ENCODE measurements around the gene KCNA5. TPM values are rescaled to one million over a fixed set of nuclear protein-coding genes. Genes with fewer than 3 reads are reported as not detected.

The KCNA5 gene
- total RNA-seq, 1 donor = not detected

DNA sequence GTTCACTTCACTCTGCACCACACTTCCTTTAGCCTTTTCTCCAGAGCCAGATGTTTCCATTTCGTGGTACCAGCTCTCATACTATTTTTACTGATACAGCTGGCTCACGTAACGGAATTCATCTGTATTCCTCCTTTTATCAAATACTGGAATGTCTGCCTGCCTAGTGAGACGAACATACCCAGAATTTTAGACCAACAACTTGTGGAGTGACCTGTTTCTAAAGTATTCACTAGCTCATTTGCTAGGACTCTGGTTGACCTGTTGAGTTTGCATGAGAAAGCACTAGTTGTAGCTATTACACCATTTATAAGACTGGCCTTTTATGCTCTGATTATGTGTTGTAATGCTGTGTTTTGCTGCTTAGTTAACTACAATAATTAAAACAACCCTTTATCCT is 22.6 kb downstream of the KCNA5 start:
- H4K20me1 ChIP-seq (ENCODE audit: insufficient read depth, low read length) = no peaks in the 10 kb centered on the region
- H2AFZ ChIP-seq (ENCODE audit: low read length) = no peak overlapping the region
- DNase-seq (ENCODE audit: insufficient read length, low spot score, missing footprints) = no peak
- no peaks in the 10 kb centered on the region for H3K4me1 ChIP-seq (ENCODE audit: insufficient read depth, low read length)
- peaks cover 3% of the 10 kb centered on the region for H3K27me3 ChIP-seq (ENCODE audit: insufficient read depth, low read length)
- H3K79me2 ChIP-seq (ENCODE audit: insufficient read depth, low read length) = no peaks in the 10 kb centered on the region
- no peak overlapping the region for H3K27ac ChIP-seq (ENCODE audit: low read depth, low read length)
- no peak overlapping the region for H3K4me3 ChIP-seq (ENCODE audit: insufficient read depth, low read length)
- no peaks in the 10 kb centered on the region for H3K9me3 ChIP-seq (ENCODE audit: low read depth, low read length)
- TF ChIP-seq, protein P1, sequence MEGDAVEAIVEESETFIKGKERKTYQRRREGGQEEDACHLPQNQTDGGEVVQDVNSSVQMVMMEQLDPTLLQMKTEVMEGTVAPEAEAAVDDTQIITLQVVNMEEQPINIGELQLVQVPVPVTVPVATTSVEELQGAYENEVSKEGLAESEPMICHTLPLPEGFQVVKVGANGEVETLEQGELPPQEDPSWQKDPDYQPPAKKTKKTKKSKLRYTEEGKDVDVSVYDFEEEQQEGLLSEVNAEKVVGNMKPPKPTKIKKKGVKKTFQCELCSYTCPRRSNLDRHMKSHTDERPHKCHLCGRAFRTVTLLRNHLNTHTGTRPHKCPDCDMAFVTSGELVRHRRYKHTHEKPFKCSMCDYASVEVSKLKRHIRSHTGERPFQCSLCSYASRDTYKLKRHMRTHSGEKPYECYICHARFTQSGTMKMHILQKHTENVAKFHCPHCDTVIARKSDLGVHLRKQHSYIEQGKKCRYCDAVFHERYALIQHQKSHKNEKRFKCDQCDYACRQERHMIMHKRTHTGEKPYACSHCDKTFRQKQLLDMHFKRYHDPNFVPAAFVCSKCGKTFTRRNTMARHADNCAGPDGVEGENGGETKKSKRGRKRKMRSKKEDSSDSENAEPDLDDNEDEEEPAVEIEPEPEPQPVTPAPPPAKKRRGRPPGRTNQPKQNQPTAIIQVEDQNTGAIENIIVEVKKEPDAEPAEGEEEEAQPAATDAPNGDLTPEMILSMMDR (IDR thresholded peaks at IDR 0.05; ENCODE audit: extremely low read depth, low read depth, low read length) = no peak
- H3K4me2 ChIP-seq (ENCODE audit: insufficient read depth, low read length) = no peak overlapping the region
- no peaks in the 10 kb centered on the region for H3K36me3 ChIP-seq (ENCODE audit: insufficient read depth, low read length)

DNA sequence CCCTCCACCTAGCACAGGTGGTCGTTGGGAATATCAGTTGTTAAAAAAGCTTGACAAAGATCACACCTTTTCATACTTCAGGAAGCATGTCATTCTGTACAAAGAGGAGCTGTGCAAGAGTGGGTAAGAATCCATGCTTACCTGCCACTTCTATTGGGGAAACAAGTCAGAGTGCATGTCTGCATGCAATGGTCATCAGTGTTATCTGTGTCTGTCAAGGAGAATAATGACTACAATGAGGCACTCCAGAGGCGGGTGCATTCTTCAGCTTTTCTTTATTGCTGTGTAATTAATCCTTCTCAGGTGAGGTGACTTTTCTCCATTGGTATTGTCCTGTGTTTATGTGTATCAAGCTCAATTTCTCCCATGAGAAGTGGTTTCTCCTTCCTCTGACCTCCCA is 24.4 kb downstream of the KCNA5 start:
- TF ChIP-seq, protein P1 (IDR thresholded peaks at IDR 0.05; ENCODE audit: extremely low read depth, low read depth, low read length) = no peak
- Histone ChIP-seq H3K4me3 (ENCODE audit: insufficient read depth, low read length) (no peak overlapping the region), H3K36me3 (ENCODE audit: insufficient read depth, low read length) (no peaks in the 10 kb centered on the region), H4K20me1 (ENCODE audit: insufficient read depth, low read length) (no peaks in the 10 kb centered on the region), H3K27me3 (ENCODE audit: insufficient read depth, low read length) (peaks cover 3% of the 10 kb centered on the region), H3K27ac (ENCODE audit: low read depth, low read length) (no peak overlapping the region), H3K79me2 (ENCODE audit: insufficient read depth, low read length) (no peaks in the 10 kb centered on the region), H3K4me2 (ENCODE audit: insufficient read depth, low read length) (no peak overlapping the region), H3K4me1 (ENCODE audit: insufficient read depth, low read length) (no peaks in the 10 kb centered on the region), H2AFZ (ENCODE audit: low read length) (no peak overlapping the region), H3K9me3 (ENCODE audit: low read depth, low read length) (no peaks in the 10 kb centered on the region)
- DNase-seq (ENCODE audit: insufficient read length, low spot score, missing footprints) = no peak

DNA sequence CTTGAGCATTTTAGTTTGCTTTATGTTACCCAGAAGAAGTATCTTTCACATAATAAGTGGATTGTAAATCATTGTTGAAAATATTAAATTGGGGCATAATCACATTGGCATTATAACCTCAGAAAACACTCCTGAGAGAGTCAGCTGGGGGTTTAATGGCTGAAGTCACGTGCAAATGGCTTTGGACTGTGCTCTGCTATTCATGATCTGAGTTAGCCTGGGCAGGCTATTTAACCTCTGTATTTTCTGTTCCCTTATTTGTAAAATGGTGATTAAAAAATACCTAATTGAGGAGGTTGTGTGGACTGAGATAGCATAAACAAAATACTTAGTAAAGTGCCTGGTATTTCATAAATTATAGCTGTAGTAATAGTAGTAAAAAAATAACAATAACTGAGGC is 24.9 kb downstream of the KCNA5 start:
- H3K27me3 ChIP-seq (ENCODE audit: insufficient read depth, low read length) = peaks cover 3% of the 10 kb centered on the region
- no peaks in the 10 kb centered on the region for H3K36me3 ChIP-seq (ENCODE audit: insufficient read depth, low read length)
- no peaks in the 10 kb centered on the region for H4K20me1 ChIP-seq (ENCODE audit: insufficient read depth, low read length)
- TF ChIP-seq, protein P1 (IDR thresholded peaks at IDR 0.05; ENCODE audit: extremely low read depth, low read depth, low read length) = no peak
- H3K4me1 ChIP-seq (ENCODE audit: insufficient read depth, low read length) = no peaks in the 10 kb centered on the region
- H3K4me2 ChIP-seq (ENCODE audit: insufficient read depth, low read length) = no peak overlapping the region
- no peak for DNase-seq (ENCODE audit: insufficient read length, low spot score, missing footprints)
- no peaks in the 10 kb centered on the region for H3K9me3 ChIP-seq (ENCODE audit: low read depth, low read length)
- no peak overlapping the region for H3K4me3 ChIP-seq (ENCODE audit: insufficient read depth, low read length)
- no peak overlapping the region for H3K27ac ChIP-seq (ENCODE audit: low read depth, low read length)
- H3K79me2 ChIP-seq (ENCODE audit: insufficient read depth, low read length) = no peaks in the 10 kb centered on the region
- H2AFZ ChIP-seq (ENCODE audit: low read length) = no peak overlapping the region

DNA sequence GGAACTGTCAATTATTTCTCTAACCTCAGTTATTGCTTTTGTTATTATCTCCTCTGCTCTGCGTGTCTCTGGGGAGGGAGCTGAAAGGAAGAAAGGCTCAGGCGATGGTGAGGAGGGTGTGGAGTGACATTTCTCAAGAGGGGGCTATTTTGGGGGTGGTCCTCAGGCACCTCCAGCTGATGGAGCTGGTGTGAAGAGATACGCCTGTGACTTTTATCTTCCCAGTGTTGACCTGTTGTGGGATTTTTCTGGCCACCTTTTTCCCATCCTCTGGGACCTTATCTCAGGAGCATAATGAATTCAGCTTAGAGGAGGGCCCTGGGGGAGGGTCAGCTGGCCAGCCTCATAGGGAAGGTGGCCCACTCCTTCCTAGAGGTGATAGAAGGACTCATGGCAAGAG is 26.4 kb downstream of the KCNA5 start:
- no peaks in the 10 kb centered on the region for H3K27me3 ChIP-seq (ENCODE audit: insufficient read depth, low read length)
- H3K9me3 ChIP-seq (ENCODE audit: low read depth, low read length) = no peaks in the 10 kb centered on the region
- H3K4me3 ChIP-seq (ENCODE audit: insufficient read depth, low read length) = no peak overlapping the region
- no peak overlapping the region for H3K27ac ChIP-seq (ENCODE audit: low read depth, low read length)
- H3K4me1 ChIP-seq (ENCODE audit: insufficient read depth, low read length) = no peaks in the 10 kb centered on the region
- DNase-seq (ENCODE audit: insufficient read length, low spot score, missing footprints) = no peak
- TF ChIP-seq, protein P1 (IDR thresholded peaks at IDR 0.05; ENCODE audit: extremely low read depth, low read depth, low read length) = no peak
- H3K36me3 ChIP-seq (ENCODE audit: insufficient read depth, low read length) = no peaks in the 10 kb centered on the region
- no peak overlapping the region for H2AFZ ChIP-seq (ENCODE audit: low read length)
- H3K79me2 ChIP-seq (ENCODE audit: insufficient read depth, low read length) = no peaks in the 10 kb centered on the region
- no peak overlapping the region for H3K4me2 ChIP-seq (ENCODE audit: insufficient read depth, low read length)
- no peaks in the 10 kb centered on the region for H4K20me1 ChIP-seq (ENCODE audit: insufficient read depth, low read length)
